GM12864 (cell line): ENCODE results near the gene VWA8.
"Not testable (repeated sequence)": the region's sequence is repeated elsewhere in the genome, so short reads cannot be mapped to it uniquely, and the experiment has no call there.

Experiments
- DNase-seq: peaks from one replicate; pipeline ENCODE4 v3.0.0-alpha.2; 2011; ENCODE audit warnings: low read depth
- H3K4me3 ChIP-seq: 2 replicates; pipeline ENCODE4 v1.5.1; 2011; ENCODE audit warnings: mild to moderate bottlenecking, low read depth, low read length, control low read depth
- TF ChIP-seq, protein P1 (sequence below): IDR thresholded peaks from 2 replicates; pipeline ENCODE4 v1.5.1; 2011; ENCODE audit warnings: low read depth, mild to moderate bottlenecking, moderate library complexity, low read length, control low read depth, inconsistent platforms; ENCODE audit errors: missing control alignments

VWA8 gene

DNA sequence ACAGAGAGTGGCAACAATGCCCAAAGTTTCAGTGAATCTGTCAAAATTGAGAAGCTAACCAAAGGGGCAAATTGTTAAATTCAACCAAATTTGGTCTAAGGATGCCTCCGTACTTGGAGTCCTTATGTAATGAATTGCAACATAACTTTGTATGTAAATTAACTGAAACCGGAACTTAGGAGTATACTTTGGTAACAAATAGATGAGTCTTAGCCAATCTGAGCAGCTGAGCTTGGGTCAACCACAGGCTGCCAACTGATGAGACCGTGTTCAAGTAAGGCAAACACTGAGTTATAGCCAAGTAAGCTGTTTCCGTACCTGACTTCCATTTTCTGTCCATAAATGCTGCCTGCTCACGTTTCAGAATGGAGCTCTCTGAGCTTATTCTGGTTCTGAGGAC lies 5.3 kb downstream of the VWA8 start:
- no peak for DNase-seq
- no peak overlapping the region for H3K4me3 ChIP-seq
- TF ChIP-seq, protein P1, sequence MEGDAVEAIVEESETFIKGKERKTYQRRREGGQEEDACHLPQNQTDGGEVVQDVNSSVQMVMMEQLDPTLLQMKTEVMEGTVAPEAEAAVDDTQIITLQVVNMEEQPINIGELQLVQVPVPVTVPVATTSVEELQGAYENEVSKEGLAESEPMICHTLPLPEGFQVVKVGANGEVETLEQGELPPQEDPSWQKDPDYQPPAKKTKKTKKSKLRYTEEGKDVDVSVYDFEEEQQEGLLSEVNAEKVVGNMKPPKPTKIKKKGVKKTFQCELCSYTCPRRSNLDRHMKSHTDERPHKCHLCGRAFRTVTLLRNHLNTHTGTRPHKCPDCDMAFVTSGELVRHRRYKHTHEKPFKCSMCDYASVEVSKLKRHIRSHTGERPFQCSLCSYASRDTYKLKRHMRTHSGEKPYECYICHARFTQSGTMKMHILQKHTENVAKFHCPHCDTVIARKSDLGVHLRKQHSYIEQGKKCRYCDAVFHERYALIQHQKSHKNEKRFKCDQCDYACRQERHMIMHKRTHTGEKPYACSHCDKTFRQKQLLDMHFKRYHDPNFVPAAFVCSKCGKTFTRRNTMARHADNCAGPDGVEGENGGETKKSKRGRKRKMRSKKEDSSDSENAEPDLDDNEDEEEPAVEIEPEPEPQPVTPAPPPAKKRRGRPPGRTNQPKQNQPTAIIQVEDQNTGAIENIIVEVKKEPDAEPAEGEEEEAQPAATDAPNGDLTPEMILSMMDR = no peak

DNA sequence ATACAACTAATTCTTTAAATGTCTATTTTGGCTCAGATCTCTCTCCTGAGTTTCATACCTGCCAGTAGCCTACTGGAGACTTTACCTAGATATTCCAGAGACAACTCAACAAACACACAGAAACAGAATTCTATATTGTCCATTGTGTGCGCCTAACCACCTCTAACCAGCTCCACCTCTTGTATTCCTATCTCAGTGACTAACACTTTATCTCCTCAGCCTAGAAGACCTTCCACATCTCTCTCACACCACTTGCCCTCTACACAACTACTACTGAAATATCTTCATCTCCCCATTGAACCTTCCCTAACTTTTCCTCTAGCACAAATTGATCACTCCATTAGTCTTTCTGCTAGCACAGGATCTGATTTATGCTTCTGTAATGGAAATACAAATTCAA lies 6.7 kb downstream of the VWA8 start:
- TF ChIP-seq, protein P1 = no peak
- no peak for DNase-seq
- no peak overlapping the region for H3K4me3 ChIP-seq

DNA sequence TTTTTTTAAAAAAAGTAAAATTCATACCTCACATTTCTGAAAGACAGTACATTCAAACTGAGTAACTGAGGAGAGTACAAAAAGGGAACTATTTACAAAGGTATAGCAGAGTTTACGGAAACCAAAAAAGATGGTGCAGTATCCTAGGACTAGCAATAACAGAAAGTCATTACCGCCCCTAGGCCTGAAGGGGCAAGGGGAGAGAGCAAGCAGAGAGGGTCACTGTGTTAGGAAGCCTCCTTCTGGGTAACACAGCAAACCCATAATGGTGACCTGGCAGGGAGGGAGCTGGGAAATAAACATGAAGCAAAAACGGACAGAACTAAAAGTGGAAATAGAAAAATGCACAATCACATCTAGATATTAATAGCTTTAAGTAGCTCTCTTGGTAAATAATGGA lies 8.2 kb downstream of the VWA8 start:
- no peak for DNase-seq
- TF ChIP-seq, protein P1 = no peak
- no peak overlapping the region for H3K4me3 ChIP-seq

DNA sequence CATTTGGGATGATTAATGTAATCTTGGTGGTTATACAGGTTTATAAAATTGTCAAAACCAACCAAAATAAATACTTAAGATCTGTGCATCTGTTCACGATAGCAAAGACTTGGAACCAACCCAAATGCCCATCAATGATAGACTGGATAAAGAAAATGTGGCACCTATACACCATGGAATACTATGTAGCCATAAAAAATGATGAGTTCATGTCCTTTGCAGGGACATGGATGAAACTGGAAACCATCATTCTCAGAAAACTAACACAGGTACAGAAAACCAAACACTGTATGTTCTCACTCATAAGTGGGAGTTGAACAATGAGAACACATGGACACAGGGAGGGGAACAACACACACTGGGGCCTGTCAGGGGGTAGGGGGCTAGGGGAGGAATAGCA lies 11.8 kb downstream of the VWA8 start:
- DNase-seq = not testable (repeated sequence)

DNA sequence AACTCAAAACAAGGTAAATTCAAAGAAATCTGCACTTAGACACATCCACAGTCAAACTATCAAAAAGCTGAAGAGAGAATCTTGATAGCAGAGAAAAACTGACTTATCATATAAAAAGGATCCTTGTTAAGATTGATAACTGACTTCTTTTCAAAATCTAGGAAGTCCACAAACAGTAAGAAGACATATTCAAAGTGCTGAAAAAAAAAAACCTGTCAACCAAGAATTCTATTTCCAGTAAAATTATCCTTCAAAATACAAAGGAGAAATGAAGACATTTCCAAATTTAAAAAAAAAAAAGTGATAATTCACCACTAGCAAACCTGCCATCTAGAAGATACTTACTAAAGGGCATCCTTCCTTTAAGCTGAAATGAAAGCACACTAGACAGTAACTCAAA lies 15.0 kb downstream of the VWA8 start:
- TF ChIP-seq, protein P1 = no peak
- no peak overlapping the region for H3K4me3 ChIP-seq
- no peak for DNase-seq

More for the DNA sequence above, 11.8 kb downstream of the VWA8 start:
- not testable (repeated sequence) for H3K4me3 ChIP-seq

DNA sequence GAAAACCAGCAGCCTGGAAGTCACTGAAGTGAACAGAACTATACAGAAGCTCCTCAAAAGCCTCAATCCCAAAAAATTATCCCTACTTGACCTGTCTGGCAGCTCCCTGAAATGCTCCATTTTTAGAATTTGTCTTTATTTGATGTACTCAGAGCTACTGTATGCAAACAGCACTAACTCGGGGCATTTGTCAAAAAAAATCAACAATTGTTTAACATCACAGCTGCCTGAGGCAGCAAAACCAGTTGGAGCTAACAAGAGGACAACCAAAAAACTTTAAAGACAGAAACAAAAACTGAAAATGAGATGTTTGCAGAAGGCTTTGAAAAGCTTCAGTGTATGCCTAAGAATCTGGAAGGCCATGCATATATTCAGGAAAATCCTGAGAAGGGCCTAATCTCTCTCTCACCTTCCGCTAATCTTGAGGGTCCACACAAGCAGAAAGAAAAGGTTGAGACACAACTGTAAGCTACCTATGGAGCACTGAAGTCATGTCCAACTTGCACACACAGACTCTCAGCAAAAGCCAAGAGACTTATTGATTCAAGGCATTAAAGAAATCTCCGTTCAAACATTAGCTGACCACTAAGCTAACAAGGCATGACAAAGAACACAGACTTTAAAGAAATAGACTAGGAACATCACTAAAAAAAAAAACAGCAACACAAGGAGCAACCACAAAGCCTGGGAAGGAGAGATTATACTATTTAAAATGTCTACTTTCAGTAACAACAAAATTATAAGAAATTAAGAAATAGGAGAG lies 16.1 kb downstream of the VWA8 start:
- TF ChIP-seq, protein P1 = no peak
- DNase-seq = no peak
- H3K4me3 ChIP-seq = no peak overlapping the region

DNA sequence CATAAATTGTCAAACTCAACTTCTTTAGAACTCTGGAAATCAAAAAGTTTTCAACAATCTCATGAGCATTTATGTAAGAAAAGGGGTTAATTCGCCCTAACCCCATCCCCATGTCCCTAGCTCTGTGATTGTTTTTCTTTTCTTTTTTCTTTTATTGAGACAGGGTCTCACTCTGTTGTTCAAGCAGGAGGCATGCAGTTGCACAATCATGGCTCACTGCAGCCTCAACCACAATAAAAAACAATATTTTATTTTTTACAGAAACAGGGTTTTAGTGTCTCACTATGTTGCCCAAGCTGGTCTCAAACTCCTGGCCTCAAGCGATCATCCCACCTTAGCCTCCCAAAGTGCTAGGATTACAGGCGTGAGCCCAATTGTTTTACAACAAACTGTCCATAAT lies 16.7 kb downstream of the VWA8 start:
- no peak overlapping the region for H3K4me3 ChIP-seq
- no peak for DNase-seq
- TF ChIP-seq, protein P1 = no peak
